ENCODE measurements around the gene WNT10A.

The WNT10A gene

GRCh38 chr2:218851286-218851685, 29.4 kb upstream of the WNT10A start:
- TF ChIP-seq CTCF (conservative IDR thresholded peaks at IDR 0.05; ENCODE audit: low read depth), result no peak
- POLR2A ChIA-PET (ENCODE audit: low non-redundant PET), result no interaction called here
- H3K27ac ChIP-seq, result no peak overlapping the region
- CTCF ChIA-PET, result interaction anchor here (3.8 kb wide), 1 partner anchor 47 kb away, joined by 21 read pairs; no protein-coding TSS in a partner anchor
- no peak for DNase-seq (ENCODE audit: low spot score)

GRCh38 chr2:218852911-218853667, 27.6 kb upstream of the WNT10A start:
- H3K27ac ChIP-seq, result no peak overlapping the region
- POLR2A ChIA-PET (ENCODE audit: low non-redundant PET), result no interaction called here

GRCh38 chr2:218853766-218854165, 26.9 kb upstream of the WNT10A start:
- CTCF ChIA-PET, result interaction anchor here (0.6 to 3.8 kb wide), 7 partner anchors 22 to 156 kb away, joined by 3 to 21 read pairs (median 3); no protein-coding TSS in a partner anchor
- peak; percentile 79 for DNase-seq (ENCODE audit: low spot score)
- peak overlapping the region; percentile 15; the same call in 1 of the 2 replicates for H3K27ac ChIP-seq
- no peak for TF ChIP-seq CTCF (conservative IDR thresholded peaks at IDR 0.05; ENCODE audit: low read depth)
- POLR2A ChIA-PET (ENCODE audit: low non-redundant PET), result no interaction called here

More at GRCh38 chr2:218852911-218853667, 27.6 kb upstream of the WNT10A start:
- CTCF ChIA-PET, result interaction anchor here (0.6 to 3.8 kb wide), 8 partner anchors 22 to 166 kb away, joined by 3 to 21 read pairs (median 3); partner anchors contain the start of gene CDK5R2
- peak; percentile 77 for TF ChIP-seq CTCF (conservative IDR thresholded peaks at IDR 0.05; ENCODE audit: low read depth)
- DNase-seq (ENCODE audit: low spot score), result no peak

- no peak overlapping the region for H3K27ac ChIP-seq
- ChIA-PET POLR2A (ENCODE audit: low non-redundant PET) (no interaction called here), CTCF (interaction anchor here (1.1 to 1.5 kb wide), 2 partner anchors 22 to 147 kb away, joined by 3 to 6 read pairs; no protein-coding TSS in a partner anchor)
- no peak for DNase-seq (ENCODE audit: low spot score)
- no peak for TF ChIP-seq CTCF (conservative IDR thresholded peaks at IDR 0.05; ENCODE audit: low read depth)
Observed at GRCh38 chr2:218854860-218855259, 25.8 kb upstream of the WNT10A start.

GRCh38 chr2:218855305-218856166, 25.1 kb upstream of the WNT10A start:
- ChIA-PET CTCF (interaction anchor here (1.1 to 1.5 kb wide), 3 partner anchors 21 to 146 kb away, joined by 3 to 6 read pairs (median 3); no protein-coding TSS in a partner anchor), POLR2A (ENCODE audit: low non-redundant PET) (no interaction called here)
- DNase-seq (ENCODE audit: low spot score), result no peak
- TF ChIP-seq CTCF (conservative IDR thresholded peaks at IDR 0.05; ENCODE audit: low read depth), result no peak
- H3K27ac ChIP-seq, result no peak overlapping the region

Measured in RWPE1 (cell line).